GM18502 (cell line): ENCODE data around the gene VGLL4.
"Not testable (repeated sequence)": the region's sequence is repeated elsewhere in the genome, so short reads cannot be mapped to it uniquely, and the experiment has no call there.

Experiments
- ATAC-seq: cut with Tn5 transposase; IDR thresholded peaks from one replicate; pipeline ENCODE4 v1.9.1; 2021; ENCODE audit warnings: mild to moderate bottlenecking; ENCODE audit not compliant: unreplicated experiment, poor library complexity

Gene VGLL4

DNA sequence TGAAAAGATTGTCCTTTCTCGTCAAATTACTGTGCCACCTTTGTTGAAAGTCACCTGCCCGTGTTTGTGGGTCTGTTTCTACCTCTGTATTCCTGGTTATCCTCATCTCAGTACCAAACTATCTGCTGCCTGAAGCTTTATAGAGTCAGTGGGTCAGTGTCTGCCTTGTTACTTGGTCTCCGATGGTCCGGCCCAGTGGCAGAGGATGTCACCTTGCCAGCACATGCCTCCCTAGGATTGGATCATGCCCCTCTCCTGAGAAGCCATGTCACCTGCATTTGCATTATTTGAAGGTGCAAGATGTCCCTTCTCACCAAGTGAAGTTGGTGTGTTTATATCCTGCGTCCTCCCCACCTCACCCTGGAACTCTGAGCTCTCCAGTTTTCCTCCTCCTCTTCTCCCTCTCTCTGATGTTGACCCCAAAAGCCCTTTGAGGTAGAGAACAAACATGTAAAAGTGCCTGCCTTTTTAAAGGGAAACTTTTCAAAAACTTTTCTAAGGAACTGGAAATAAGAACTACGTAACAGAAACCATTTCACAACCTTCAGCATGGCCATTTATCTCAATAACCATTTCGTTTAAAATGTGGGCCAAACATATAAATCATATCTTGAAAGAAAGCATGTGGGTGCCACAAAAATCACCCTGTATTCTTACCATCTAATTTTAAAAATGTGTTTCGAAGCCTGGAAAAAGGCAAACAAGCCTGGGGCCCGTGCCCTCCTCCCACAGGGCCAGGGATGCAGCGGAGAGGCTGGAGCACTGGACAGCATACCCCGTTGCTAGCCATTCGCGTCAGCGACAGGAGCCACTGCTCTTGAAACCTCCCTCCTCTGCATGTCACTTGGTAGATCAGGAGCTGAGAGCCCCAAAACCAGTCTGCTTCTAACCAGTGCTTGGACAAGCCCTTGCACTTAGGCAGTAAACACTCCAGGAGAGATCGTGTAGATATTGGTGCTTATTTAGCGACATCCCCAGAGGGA is 102.1 kb downstream of the VGLL4 start:
- ATAC-seq: no peak

DNA sequence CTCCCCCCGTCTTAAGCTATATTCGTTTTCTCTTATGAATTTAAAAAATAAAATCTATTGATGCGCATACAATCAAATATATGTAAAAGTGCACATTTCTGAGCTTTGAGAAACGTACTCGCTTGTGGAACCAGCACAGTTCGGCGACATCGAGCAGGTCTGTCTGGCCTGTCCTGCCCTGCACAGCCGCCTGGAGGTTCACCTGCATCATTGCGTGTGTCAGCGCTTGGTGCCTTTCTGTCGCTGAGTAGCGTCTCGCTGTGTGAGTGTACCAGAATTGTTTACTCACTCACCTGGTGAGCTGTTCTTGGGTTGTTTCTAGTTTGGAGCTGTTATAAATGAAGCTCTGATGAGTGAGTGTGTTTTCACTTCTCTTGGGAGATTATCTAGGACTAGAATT is 104.0 kb downstream of the VGLL4 start:
- ATAC-seq: no peak

DNA sequence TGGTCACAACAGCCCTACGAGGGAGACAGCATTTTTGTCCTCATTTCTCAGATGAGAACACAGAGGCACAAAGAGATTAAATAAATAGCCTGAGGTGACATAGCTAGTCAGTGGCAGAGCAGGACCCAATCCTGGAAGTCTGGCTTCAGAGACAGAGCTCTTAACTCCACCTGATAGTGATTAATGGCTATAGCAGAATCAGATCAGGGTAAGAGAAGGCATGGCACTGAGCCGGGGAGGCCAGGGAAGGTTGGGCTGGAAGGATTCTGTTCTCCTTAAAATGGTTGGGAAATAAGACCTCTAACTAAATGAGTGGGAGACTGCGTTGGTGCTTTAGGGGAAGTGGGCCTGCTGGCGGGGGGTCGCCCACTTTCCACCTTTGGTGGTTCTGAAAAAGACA is 104.5 kb downstream of the VGLL4 start:
- no peak for ATAC-seq

DNA sequence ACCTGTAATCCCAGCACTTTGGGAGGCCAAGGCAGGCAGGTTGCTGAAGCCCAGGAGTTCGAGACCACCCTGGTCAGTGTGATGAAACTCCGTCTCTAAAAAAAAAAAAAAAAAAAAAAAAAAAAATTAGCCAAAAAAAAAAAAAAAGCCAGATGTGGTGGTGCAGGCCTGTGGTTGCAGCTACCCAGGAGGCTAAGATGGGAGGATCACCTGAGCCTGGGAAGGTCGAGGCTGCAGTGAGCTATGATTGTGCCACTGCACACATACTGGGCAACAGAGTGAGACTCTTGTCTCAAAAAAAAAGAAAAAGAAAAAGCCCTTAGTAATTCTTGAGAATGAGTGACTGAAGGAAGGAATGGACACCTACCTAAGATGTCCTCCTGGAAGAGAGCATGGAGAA is 105.1 kb downstream of the VGLL4 start:
- no peak for ATAC-seq

DNA sequence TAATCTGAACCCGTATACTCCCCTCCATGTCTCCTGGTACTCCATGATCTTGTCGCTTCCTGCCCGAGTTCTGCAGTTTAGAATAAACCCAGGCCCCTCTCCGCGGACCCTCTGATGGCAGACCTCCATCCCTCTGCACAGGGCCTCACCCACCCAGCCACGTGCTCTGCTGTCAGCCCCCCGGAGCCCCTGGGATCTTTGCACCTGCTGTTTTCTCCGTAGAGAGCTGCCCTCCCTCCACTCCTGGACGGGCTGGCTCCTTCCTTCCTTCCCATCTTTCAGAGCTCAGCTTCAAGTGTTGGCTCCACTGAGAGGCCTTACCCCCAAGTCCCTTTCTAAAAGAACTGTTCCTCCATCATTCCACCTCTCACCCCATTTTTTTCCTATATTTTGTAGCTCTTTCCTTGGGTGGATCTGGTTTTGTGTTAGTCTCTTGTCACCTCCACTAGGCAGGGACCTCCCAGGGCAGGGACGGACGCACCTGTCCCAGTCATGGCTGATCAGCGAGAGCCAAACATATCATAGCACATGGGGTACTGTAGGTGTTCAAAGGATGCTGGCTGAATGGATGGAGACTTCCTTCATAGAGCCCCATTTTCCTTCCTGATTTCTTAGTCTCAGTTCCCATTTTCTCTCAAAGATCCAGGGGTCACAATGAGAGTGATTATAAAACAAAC is 106.6 kb downstream of the VGLL4 start:
- no peak for ATAC-seq

DNA sequence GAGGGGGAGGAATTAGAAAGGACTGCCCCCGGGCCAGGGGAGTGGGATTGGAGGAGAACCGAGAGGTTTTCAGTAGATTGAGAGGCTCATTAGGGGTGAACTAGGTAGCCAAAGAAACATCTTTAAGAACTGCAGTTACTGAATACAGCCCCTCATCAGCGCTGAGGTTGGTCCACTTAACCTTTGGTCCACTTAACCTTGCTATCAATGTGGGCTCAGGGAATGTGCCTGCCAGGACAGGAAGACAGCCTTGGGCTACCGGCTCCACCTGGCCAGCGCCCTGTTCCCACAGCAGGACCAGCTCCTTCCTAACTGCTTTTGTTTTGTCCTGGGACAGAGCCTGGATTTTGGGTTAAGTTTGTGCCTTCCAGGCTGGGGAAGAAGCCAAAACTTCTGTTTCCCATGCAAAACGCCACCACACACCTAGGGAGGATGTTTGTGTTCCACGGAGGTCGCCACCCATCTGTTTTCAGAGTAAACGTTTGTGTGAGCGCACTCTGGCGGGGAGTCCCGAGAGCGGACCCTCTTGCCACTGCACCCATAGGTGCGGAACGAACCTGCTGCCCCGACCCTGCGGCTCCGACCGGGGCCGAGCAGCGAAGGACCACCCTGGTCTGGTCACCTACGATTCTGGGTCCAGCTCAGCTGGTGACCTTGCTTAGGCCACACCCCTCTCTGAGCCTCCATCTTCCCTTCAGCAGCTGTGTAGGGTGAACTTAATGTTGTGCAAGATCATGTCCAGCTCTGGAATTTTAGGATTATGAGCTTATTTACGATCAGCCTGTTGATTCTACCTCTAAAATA is 107.4 kb downstream of the VGLL4 start:
- ATAC-seq: no peak

DNA sequence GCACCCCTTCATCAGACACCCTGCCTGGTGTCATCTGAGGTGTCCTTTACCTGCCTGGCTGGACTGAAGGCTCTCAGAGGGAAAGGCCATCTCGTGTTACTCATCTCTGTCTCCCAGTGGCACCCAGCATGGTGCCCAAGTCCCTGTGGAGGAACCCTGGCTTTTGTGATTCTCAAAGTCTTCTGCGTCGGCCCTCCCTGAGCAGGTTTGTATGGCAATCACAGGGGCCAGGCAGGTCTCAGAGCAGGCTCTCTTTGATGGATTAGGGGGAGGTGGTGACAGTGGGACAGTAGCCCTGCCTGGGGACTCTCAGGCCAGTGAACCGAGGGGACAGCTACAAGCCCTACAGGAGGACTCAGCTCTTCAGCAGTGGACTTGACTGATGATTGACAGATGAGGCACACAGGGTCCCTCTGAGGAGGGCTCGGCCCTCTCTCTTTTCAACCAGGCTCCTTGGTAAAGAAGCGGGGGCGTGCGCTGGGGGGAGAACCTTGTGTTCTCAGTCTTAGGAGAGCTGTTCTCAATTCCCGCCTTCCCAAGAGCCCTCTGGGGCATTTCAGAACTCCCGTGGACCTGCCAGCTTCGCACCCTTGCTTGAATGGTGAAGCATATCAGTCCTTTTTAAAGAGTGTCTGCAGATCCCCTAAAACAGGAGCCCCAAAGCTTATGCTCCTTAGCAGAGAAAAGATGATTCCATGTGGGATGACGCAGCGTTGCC is 108.3 kb downstream of the VGLL4 start:
- no peak for ATAC-seq

DNA sequence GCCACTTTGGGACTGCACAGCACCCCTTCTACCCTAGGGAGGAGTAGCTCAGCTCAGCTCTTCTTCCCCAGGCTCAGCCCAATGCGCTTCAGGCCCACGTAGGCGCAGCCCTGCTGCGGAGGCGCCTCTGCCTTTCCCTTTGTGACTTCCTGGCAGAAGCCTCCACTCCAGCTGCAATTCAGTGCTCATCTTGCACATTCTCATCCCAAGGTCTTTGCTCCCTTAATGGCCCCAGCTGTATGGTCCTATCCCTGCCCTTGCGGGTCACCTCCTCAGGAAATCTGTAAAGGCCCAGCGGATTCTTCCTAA is 109.0 kb downstream of the VGLL4 start:
- ATAC-seq: no peak

DNA sequence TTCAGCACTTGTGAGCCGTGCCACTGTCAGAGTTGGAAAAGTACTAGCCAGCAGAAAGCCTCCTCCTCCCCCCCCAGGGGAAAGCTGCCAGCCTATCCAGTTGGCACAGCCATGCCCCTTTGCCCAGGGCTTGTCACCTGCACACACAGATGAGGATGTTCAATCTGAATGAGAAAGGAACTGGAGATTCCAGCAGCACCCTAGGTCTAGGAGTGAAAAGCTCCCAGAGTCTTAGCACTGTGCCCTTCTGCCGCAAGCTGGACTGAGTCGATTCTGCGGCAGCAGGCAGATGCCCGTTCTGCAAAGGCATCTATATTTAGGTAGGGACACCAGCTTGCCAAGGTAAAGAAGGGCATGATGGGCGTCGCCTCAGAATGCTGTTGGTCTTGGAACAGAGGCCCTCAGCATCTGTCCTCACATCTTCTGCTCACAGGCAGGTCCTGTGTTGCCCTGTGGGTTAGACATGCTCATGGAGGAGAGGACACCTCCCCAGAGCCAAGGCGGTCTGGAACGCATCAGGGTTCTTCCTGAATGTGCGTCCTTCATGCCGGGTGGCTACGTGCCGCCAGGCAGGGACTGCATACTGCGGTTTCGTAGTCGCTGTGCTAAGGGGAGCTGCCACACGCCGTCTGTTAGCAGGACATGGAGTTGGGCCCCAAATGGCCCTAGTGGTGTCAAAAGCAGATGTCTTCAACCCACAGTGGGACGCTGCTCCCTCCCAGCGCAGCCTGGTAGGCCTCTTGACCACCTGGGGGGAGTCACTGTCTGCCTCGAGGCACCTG is 109.5 kb downstream of the VGLL4 start:
- ATAC-seq: no peak

DNA sequence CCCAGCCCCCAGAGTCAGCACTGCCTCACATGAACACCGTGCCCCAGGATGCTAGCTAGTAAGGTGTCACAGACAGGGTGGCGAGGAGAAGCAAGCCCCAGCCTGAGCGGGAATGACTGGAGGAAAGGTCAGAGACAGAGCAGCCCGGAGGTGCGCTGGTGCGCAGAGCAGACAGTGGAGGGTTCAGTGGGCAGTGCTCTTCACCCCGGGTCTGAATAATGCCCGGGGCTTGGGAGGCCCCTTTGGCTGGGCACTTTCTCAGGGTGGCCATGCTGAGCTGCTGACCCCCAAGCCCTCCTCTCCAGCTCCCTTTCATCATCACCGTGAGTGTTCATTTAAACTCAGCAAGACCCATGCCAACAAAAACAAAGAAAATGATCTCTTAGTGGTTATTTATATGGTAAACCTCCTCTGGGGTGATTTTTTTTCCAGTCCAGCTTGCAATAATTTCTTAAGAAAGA is 110.8 kb downstream of the VGLL4 start:
- ATAC-seq: no peak

DNA sequence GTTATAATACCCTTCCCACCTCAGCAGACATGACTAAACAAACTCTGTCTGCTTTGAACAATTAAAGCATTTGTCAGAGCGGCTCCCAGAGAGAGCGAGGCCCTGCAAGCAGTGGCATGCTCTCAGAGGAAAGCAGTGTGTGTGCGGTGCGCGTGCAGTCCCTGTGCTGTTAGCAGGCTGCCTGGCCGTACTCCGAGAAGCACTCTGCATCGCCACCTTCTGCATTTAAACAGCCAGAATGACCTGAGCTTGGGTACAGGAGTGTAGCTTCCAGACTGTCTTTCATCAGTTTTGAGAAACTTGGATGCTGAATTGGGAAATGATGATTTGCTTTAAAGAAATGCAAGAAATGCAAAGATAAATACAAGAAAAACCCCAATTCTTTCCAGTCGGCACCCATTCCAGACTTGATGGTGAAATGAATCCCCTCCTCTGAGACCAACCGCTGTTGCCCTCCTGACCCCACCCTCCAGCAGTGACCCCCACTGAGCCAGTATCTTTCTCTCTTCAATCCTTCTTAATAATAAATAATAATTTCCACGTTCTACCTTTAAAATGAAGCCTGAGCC is 113.5 kb downstream of the VGLL4 start:
- ATAC-seq: no peak

DNA sequence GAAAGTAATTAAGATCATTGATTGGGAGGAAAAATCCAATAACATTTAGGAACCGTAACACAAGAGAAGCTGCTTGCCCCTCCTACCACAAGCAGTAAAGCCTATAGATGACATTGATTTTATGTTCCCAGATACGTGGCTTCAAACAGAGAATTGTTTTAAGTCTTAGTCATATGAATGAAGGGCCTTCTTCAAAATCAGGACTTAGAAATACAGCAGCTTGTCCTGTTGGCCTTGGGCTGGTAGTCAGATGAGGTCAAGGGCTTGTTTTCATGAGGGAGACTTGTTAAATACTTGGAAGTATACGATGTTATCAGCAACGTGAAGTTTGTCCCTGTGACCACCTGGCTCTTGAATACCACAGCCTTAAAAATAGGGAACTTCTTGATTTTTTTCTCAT is 114.4 kb downstream of the VGLL4 start:
- ATAC-seq: no peak

DNA sequence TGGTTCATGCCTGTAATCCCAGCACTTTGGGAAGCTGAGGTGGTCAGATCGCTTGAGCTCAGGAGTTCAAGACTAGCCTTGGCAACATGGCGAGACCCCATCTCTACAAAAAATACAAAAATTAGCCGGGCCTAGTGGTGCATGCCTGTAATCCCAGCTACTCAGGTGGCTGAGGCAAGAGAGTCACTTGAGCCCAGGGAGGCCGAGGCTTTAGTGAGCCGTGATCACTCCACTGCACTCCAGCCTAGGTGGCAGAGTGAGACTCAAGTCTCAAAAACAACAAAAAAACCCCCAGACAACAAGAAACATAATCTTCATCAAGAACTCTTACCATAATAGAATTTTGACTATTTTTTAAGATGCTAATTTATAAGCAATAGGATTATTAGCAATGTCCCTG is 117.6 kb downstream of the VGLL4 start:
- ATAC-seq: not testable (repeated sequence)

DNA sequence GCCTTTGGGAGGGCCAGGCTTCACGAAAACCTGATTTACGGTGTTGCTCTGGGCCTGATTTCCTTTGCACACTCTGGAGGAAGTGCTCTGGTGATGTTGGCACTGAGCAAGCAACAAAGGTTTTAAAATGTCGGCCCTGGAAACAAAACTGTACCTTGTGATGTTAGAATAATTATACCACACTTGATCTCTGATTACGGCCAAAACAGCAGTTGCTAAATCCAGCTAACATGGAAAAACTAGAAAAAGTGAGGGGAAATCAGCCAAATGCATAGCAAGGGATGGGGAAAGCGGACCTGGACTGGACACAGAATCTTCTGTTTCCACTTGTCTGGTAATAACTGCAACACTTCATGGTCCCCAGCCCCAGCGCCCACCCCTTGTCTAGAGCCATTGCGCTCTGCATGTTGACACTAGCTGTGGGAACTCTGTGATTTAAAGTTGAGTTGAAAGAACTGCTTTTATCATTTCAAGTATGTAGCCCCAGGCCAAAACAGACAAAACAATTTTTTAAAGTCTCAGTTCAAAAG is 120.1 kb downstream of the VGLL4 start:
- ATAC-seq: no peak

DNA sequence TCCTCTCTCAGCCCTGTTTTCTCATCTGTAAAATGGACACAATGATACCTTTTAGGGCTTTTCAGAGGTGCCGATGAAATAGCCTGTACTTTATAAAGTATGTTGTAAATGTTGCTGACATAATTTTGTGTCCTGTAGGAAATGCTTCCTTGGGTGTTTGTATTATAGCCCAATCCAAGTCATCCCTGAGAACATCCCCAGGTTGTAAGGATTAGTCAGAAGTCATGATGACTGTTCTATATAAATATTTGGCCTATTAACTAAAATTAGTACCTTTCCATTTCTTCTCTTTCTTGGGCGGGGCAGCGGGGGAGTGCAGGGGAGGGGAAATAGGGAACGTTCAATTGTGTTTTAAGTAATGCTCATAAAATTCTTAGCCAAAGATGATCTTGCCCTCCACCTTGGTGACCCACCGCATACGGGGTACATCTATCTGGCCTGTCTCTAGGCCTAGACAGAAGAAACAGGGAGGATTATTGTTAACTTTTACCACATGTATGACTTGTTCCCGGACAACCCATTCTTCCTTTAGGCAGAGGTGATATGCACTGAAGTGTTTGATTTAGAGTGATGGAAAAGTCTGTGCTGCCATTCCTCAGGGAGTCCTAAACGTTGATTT is 120.7 kb downstream of the VGLL4 start:
- no peak for ATAC-seq

DNA sequence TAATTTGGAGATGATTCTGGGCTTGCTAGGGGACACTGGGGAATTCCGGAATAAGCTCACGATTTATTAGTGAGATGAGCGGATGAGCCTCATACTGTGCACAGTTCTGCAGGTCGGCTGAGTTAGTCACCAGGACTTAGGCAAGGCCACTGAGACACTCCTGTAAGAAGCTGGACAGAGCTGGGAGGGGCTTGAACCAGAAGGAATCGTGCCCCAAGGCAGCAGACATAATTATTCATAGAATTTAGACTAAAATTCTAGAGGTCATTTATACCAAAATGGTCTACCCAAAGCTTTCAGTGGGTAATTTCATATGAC is 121.4 kb downstream of the VGLL4 start:
- no peak for ATAC-seq

DNA sequence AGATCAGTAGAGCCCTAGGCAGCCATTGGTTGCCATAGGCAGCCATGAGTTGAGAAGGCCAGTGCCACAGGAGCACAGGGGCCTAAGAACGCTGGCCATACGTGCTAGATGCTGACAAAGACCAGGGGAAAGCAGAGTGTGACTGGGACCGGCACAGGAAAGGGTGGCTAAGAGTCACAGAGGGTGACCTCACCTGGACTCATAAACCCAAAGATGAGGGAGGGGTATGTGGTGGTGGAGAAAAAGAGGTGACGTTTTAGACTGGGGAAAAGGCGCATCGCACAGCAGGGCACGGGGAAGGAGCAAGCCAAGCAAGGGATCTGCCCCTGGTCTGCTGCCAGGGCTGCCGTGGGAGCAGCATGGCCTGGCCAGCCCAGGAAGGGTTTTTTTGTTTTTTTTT is 122.5 kb downstream of the VGLL4 start:
- ATAC-seq: no peak

DNA sequence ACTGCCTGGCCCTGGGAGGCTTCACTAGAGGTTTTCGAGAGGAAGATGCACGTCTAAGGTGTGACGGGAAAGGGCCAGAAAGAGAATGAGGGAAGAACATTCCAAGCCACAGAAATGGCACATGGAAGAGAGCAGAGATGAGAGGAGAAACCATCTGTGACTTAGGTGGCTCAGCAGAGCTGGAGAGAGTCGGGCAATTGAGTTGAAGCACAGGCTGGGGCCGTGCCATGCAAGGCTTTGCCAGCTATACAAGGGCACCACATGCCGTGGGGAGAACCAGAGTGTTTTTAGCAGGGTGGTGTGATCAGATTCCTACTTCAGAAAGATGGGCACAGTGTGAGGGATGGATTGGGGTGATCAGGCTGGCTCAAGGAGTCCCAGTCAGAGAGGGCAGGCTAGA is 126.1 kb downstream of the VGLL4 start:
- no peak for ATAC-seq
